Motor neuron (in vitro differentiated cells): ENCODE data around the gene FIGNL1. TPM values are rescaled to one million over a fixed set of nuclear protein-coding genes. Genes with fewer than 3 reads are reported as not detected.

ENCODE experiments used
- ATAC-seq, 8 experiments: fragments of 200-7000 bp; cut with Tn5 transposase; replicated peaks in 6 of 8; 2 replicates each; pipeline ENCODE4 v1.8.0; 2021; ENCODE audit warnings: mild to moderate bottlenecking in 8 of 8, moderate library complexity in 8 of 8
- H3K27ac ChIP-seq, 2 donors: fragments of 250-450 bp; sonication (Bioruptor Pico); 2 replicates each; pipeline ENCODE4 v1.9.0; 2021; ENCODE audit warnings: antibody characterized with exemption in 2 of 2, mild to moderate bottlenecking in 2 of 2, moderate library complexity in 1 of 2
- H3K4me1 ChIP-seq, 2 donors: fragments of 250-450 bp; sonication (Bioruptor Pico); replicated peaks in 1 of 2; 2 replicates each; pipeline ENCODE4 v1.6.1; 2021; ENCODE audit warnings: antibody characterized with exemption in 2 of 2, mild to moderate bottlenecking in 2 of 2, moderate library complexity in 1 of 2
- H3K4me3 ChIP-seq, 5 donors: fragments of 250-450 bp; sonication (Bioruptor Pico); 2 replicates each; pipeline ENCODE4 v1.9.0; 2021; ENCODE audit warnings: antibody characterized with exemption in 5 of 5, mild to moderate bottlenecking in 5 of 5, moderate library complexity in 4 of 5
- WGBS, 10 experiments: fragments of 450-650 bp; shearing (Covaris generic); methylation state at CpG; one replicate each; pipeline ENCODE4 v1.0.0; 2022; 5-methylcytosine and 5-hydroxymethylcytosine counted together
- in situ Hi-C, 9 experiments: fragments of 400-800 bp; cut with MboI; loops; one replicate each; pipeline ENCODE4 v1.15.0; 2021; ENCODE audit warnings: low sequenced_read_pairs in 9 of 9, low pct_unique_long_range_greater_than_20kb in 2 of 9; ENCODE audit not compliant: unreplicated experiment in 9 of 9
- total RNA-seq, 8 experiments: library from RNA; unstranded; fragments of 300-600 nt; gene quantifications; 2 replicates each; pipeline versions ENCODE4 v1.2.3 to v1.2.4, GENCODE V29; 2022

The FIGNL1 gene
- total RNA-seq, 8 experiments from 2014 or later = 4.2 to 23.1 (median 13.3) TPM

DNA sequence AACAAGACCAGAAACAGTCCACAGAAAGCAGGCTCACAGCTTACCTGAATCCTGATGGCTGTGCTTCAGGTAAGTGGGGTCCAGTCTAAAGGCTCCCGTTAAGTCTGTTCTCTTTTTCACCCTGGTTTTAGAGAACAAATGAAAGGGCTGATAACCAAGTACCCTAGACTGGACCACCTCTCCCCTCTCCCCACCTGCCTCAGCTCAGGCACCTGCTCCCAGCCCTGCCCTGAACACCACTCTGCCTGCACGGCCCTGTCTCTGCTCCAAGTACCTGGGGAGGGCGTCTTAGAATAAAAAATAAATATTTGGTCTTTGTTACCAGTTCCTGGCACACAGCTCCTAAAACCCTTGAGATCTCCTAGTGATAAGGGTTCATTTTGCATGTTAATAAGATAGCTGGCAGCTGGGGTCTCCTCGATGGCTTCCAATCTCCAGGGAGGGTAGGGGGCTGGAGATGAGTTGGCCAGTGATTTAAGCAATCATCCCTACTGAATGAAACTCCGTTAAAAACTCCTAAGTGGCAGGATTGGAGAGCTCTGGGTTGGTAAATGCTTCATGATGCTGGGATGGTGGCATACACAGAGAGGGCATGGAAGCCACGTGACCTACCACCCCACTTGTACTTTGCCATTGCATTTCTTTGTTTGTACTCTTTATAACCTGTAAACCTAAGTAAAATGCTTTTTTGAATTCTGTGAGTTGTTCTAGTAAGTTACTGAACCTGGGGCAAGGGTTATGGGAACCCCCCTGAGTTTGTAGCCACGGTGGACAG is 29.8 kb upstream of the FIGNL1 start:
- in situ Hi-C loops = no loop called here
- Histone ChIP-seq H3K4me1 (no peaks in the 10 kb centered on the region), H3K27ac (no peak overlapping the region), H3K4me3 (no peak overlapping the region)
- WGBS, 10 experiments = 0 to 100% (median 55%) methylated on average over 1 to 5 of the region's 7 CpGs; no CpG with 5 or more reads in 2 of the 10 experiments
- ATAC-seq = no peak

DNA sequence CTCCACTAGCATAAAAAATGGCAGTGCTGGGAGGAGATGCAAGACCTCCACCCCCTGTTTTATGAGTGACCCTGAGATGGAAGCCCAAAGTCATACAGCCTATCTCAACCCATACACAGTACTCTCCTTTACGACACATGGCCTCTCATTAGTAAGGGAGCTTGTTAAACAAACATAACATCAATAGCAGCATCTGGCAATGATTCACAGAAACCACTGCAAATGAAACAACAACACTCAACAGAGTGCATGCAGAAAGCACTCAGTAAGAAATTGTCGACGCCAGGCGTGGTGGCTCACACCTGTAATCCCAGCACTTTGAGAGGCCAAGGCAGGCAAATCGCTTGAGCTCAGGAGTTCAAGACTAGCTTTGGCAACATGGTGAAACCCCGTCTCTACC is 27.5 kb upstream of the FIGNL1 start:
- no peak overlapping the region for H3K4me3 ChIP-seq
- no peaks in the 10 kb centered on the region for H3K4me1 ChIP-seq
- no peak overlapping the region for H3K27ac ChIP-seq
- ATAC-seq = no peak
- WGBS, 10 experiments = 53 to 90% (median 76%) methylated on average over 1 to 5 of the region's 6 CpGs; no CpG with 5 or more reads in 2 of the 10 experiments
- in situ Hi-C loops = no loop called here

DNA sequence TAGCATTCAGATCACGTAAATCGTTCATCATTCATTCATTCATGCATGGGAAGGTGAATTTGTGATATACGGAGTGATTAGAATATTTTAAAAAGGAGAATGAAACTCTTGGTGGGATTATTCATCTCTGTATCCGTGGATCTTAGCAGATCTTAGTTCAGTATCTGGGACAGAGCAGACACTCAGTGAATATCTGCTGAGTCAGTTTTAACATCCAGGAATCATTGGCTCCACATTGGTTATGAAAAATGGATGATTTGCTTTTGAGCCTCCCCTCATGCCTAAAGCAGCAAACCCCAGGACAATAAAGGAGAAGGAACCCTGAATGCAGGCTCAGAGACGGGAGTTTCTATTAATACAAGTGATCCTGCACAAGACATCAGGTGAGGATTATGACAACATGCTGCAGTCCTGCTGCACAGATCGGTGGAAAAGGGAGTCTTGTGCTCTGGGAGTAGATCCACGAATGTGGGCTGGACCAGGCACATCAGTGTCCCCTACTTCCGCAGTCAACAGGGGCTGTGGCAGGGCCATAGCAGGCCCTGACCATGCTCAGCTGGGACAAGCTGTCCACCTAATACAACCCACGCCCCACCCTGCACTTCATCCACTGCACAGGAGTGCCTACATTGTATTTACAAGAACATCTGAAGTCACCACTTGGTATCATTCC is 26.9 kb upstream of the FIGNL1 start:
- no peak overlapping the region for H3K27ac ChIP-seq
- H3K4me3 ChIP-seq = no peak overlapping the region
- H3K4me1 ChIP-seq = no peaks in the 10 kb centered on the region
- in situ Hi-C loops = no loop called here
- no peak for ATAC-seq
- 56 to 100% (median 85%) methylated on average over 1 to 7 of the region's 9 CpGs for WGBS, 10 experiments

DNA sequence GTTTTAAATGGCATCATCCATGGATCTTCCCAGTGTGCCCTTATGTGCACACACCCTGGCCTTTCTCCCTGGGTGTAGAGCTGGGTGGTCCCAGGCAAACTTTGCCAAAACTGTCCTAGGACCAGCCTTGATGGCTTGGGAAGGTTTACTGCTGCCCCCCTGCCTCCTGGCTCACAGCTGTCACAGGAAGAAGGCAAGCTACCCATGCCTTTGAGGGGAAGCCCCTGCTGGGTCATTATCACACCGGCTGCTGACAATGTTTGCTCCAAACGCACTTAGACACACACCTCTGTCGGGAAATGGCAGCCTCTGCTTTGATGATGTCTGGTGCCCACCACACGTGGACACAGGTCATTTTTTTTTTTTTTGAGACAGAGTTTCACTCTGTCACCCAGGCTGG is 25.2 kb upstream of the FIGNL1 start:
- 0 to 52% (median 25%) methylated on average over 1 to 4 of the region's 4 CpGs; no CpG with 5 or more reads in 7 of the 10 experiments for WGBS, 10 experiments
- in situ Hi-C loops = no loop called here
- ATAC-seq = no peak
- Histone ChIP-seq H3K4me1 (no peaks in the 10 kb centered on the region), H3K4me3 (no peak overlapping the region), H3K27ac (no peak overlapping the region)

DNA sequence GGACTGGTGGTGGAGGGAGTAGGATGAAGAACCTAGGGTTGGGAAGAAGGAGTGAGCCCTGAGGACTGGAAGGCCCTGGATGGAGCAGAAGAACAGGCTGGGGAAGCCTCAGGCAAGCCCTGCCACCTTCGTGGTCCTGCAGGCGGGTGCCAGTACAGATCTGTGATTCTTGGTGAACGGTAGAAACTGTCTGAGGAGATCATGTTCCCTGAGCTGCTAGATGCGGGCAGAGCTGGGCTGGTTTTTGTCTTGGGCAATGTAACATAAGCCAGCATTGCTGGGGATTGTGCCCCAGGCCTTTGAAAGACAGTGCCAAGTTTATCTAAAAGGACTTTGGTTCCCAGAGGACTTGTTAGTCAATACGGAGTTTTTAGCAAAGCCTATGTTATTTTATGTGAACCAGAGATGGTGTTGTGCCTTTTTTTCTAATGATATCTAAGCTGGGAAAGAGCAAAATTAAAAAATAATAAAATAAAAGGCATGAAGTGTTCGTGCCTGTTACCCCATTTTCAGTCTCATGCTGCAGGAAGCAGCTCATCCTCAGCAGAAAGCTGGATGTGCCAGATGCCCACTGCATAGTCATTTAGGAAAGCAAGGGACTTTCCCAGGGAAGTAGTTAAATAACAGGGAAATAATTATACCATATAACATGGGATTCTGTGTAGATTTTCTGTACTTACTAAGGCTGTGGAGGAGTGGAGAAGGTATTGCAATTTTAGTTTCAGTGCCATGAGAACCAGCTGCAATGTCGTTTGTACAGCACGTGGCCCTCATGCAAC is 24.4 kb upstream of the FIGNL1 start:
- no peak overlapping the region for H3K27ac ChIP-seq
- no peak for ATAC-seq
- in situ Hi-C loops = loop anchor here in 7 of 9 experiments (25.0 kb wide), 5 partner anchors 138 to 888 kb away; no protein-coding TSS in a partner anchor
- 0 to 90% (median 55%) methylated on average over 1 to 4 of the region's 8 CpGs; no CpG with 5 or more reads in 2 of the 10 experiments for WGBS, 10 experiments
- no peaks in the 10 kb centered on the region for H3K4me1 ChIP-seq
- H3K4me3 ChIP-seq = no peak overlapping the region

DNA sequence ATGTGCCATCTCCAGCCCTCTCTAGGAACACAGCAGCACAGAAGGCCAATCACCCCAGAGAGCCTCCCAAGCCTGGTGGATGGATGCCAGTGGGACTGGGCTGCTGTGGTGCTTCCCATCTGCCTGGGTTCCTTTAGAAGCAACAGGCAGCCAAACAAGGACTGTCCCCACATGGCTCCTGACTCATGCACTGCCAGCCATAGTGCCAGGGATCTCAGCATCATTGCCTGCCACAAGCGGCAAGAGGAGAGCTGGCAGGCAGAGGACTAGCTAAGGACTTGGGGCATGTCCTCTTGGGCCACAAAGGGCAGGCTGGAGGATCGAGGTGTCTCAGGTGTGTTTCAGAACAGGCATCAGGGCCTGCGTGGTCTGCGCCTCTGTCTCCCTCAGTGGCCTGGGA is 23.4 kb upstream of the FIGNL1 start:
- WGBS, 10 experiments = 90 to 100% methylated on average over 2 of the region's 4 CpGs; no CpG with 5 or more reads in 8 of the 10 experiments
- Histone ChIP-seq H3K4me3 (no peak overlapping the region), H3K4me1 (no peaks in the 10 kb centered on the region), H3K27ac (no peak overlapping the region)
- in situ Hi-C loops = loop anchor here in 7 of 9 experiments (25.0 kb wide), 5 partner anchors 139 to 889 kb away; no protein-coding TSS in a partner anchor
- no peak for ATAC-seq

DNA sequence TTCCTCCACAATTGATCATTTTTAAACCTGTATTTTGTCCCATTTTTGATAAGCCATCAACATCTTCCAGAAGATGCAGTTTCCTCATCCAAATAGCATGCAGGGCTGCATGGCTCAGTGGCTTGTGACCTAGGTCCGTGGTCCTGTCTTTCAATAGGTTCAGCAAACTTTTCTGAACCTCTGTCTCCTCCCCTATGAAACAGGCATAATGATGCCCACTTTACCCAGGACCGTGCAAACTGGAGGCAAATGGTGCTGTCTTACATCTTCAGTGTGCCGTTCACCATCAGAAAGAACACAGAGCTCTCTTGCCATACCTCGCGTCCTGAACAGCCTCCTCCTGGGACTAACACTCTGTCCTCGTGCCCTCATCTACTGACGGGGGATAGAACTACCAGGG is 22.3 kb upstream of the FIGNL1 start:
- WGBS, 10 experiments = 20 to 100% (median 86%) methylated on average over 1 to 7 of the region's 7 CpGs; no CpG with 5 or more reads in 3 of the 10 experiments

DNA sequence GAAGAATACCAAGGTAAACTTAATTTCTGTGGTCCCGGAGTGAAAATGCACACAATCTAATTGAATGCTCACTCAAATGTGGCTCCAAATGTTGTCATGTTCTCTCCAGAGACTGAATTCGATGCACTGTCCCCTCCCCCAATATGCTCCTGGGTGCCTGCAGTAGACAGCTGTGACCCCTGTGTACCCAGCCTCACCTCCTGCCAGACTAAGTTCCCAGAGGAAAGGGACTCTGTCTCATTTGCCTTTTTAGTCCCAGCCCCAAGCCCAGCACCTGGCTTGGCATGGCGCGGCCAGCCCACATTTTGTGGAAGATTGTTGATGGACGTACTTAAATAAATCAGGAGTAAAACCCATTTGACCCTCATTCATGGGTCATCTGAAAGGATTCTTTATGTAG is 21.8 kb upstream of the FIGNL1 start:
- H3K27ac ChIP-seq = no peak overlapping the region
- no peak overlapping the region for H3K4me3 ChIP-seq
- no peak for ATAC-seq
- in situ Hi-C loops = loop anchor here in 7 of 9 experiments (25.0 kb wide), 5 partner anchors 140 to 890 kb away; no protein-coding TSS in a partner anchor
- H3K4me1 ChIP-seq = no peaks in the 10 kb centered on the region
- WGBS, 10 experiments = 78 to 100% (median 87%) methylated on average over 2 to 4 of the region's 5 CpGs; no CpG with 5 or more reads in 1 of the 10 experiments

More for the DNA sequence above, 22.3 kb upstream of the FIGNL1 start:
- Histone ChIP-seq H3K4me3 (no peak overlapping the region), H3K27ac (no peak overlapping the region), H3K4me1 (no peaks in the 10 kb centered on the region)
- in situ Hi-C loops = loop anchor here in 7 of 9 experiments (25.0 kb wide), 5 partner anchors 140 to 890 kb away; no protein-coding TSS in a partner anchor
- ATAC-seq = no peak

DNA sequence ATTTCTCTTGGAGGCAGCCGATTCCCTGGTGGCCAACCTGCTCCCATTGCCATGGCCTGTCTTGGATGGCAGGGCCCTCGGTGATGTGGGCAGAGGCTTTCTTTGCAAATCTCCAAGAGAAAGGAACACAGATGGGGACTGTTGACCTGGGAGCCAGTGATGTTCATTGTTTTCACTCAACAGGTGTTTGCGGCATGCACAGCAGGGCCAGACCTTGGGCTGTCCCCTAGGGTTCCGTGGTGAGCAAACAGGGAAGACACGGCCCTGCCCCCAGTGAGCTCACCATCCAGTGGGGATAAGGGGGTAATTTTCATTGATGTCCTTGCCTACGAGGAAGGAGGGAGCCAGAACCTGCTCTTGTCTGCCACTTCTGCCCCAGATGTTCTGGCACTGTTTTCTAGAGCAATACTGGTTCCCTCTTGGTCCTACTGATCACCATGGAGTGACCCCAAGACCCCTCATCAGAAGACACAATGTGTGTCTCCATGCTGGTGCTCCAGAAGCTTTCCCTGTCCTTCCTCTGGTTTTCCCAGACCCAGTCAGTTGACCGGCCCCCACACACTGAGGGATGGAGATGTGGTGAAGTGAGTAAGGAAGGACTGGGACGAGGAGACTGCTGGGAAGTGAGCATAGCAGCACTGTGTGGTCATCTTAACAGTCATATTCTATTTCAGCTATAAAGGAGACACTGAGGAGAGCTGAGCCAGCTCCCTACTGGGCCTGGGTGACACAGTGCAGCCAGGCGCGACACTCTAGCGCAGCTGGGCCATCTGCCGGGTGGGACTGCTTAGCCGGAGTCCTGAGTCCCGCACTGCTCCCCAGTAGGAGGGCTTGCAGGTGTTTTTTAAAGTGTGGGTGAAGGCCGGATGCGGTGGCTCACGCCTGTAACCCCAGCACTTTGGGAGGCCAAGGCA is 20.4 kb upstream of the FIGNL1 start:
- in situ Hi-C loops = loop anchor here in 7 of 9 experiments (25.0 kb wide), 5 partner anchors 142 to 892 kb away; no protein-coding TSS in a partner anchor
- H3K4me3 ChIP-seq = no peak overlapping the region
- H3K27ac ChIP-seq = no peak overlapping the region
- no peak for ATAC-seq
- no peaks in the 10 kb centered on the region for H3K4me1 ChIP-seq
- WGBS, 10 experiments = 60 to 100% (median 83%) methylated on average over 1 to 8 of the region's 17 CpGs; no CpG with 5 or more reads in 3 of the 10 experiments

DNA sequence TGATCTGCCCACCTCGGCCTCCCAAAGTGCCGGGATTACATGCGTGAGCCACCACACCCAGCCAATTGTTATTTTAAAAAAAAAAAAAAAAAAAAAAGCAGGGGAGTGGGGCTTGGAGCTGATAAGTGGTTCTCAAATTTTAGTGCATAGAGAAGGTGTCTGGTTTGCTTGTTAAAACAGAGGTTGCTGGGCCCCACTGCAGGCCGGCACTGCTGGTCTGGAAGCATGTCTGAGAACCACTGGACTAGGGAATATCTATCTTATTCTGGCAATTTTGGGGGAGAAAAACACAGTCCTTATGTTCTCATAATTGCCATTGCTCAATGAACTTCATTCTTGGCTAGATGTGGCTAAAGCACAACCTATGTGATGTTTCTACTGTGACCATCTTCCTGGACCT is 19.0 kb upstream of the FIGNL1 start:
- Histone ChIP-seq H3K4me1 (no peaks in the 10 kb centered on the region), H3K27ac (no peak overlapping the region), H3K4me3 (no peak overlapping the region)
- in situ Hi-C loops = loop anchor here in 7 of 9 experiments (25.0 kb wide), 5 partner anchors 143 to 893 kb away; no protein-coding TSS in a partner anchor
- no peak for ATAC-seq
- WGBS, 10 experiments = 68 to 100% (median 98%) methylated on average over 1 to 4 of the region's 4 CpGs; no CpG with 5 or more reads in 4 of the 10 experiments

DNA sequence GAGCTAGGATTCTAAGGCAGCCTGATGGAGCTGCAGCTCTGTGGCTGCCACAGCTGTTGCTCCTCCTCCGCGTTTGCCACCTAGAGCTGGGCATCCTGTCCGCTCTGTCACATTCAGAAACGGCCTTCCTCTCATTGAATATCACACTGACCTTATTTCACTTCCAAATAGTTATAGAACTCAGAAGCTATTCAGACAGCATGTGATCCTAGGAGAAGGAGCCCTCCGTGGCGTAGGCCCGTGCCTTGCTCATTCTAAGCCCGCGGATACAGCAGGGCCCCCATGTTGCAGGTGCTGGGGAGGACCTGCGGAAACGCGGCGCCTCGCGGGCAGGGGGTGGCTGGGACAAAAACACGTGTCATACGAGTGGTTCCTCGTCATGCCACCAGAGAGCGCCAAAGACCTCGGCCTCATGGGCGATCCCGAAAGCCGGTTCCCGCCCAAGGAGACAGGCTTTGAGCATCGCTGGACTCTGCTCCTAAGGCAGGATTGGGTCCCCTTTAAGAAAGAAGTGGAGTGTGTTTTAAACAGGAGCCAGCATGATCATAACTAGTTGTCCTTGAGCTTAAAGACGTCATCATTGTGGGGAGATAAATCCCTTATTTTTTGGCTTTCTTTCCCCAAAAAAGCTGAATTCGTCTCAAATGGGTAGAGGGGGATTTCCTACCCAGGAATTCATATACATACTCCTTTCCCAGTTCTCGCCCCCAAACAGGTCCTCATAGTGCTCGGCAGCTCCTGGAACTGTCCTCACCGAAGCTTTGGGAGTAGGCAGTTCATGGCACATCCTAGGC is 17.9 kb upstream of the FIGNL1 start:
- Histone ChIP-seq H3K27ac (no peak overlapping the region), H3K4me3 (no peak overlapping the region), H3K4me1 (no peaks in the 10 kb centered on the region)
- peak; percentile 90 to 98 (median 92) for ATAC-seq
- in situ Hi-C loops = loop anchor here in 7 of 9 experiments (25.0 kb wide), 5 partner anchors 144 to 894 kb away; no protein-coding TSS in a partner anchor
- WGBS, 10 experiments = 0 to 40% (median 27%) methylated on average over 1 to 17 of the region's 30 CpGs; no CpG with 5 or more reads in 2 of the 10 experiments
